ENCODE data around the gene CHD9. TPM values are rescaled to one million over a fixed set of nuclear protein-coding genes. Genes with fewer than 3 reads are reported as not detected.
A peak's percentile ranks its signal among the peaks of the same experiment; 100 is the strongest.

The CHD9 gene
- total RNA-seq, 1 donor from 2014 or later = 67.4 TPM

DNA sequence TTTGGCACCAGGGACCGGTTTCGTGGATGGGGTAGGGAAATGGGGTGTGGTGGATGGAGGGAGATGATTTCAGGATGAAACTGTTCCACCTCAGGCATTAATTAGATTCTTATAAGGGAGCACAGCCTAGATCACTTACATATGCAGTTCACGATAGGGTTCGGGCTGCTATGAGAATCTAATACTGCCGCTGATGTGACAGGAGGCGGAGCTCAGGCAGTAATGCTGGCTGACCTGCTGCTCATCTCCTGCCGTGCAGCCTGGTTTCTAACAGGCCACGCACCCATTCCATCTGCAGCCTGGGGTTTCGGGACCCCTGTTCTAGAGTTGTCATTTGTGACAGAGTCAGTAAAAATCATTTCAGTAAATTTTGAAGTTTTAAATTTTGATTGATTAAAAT lies 99.7 kb downstream of the CHD9 start:
- Mint-ChIP-seq H3K36me3 (ENCODE audit: low read depth) (peaks cover 26% of the 10 kb centered on the region), H3K27ac (no peak overlapping the region), H3K9me3 (no peaks in the 10 kb centered on the region), H3K4me3 (no peak overlapping the region), H3K4me1 (no peaks in the 10 kb centered on the region), H3K27me3 (no peaks in the 10 kb centered on the region)
- ChIA-PET POLR2A (no interaction called here), CTCF (interaction anchor here (0.7 to 2.0 kb wide), 5 partner anchors 9 to 100 kb away, joined by 3 to 12 read pairs (median 3); partner anchors contain the start of gene CHD9)
- intact Hi-C loops (cut with micrococcal nuclease) = no loop called here
- DNase-seq (no peak), ATAC-seq (ENCODE audit: low read depth) (no peak)
- TF ChIP-seq, protein P1, sequence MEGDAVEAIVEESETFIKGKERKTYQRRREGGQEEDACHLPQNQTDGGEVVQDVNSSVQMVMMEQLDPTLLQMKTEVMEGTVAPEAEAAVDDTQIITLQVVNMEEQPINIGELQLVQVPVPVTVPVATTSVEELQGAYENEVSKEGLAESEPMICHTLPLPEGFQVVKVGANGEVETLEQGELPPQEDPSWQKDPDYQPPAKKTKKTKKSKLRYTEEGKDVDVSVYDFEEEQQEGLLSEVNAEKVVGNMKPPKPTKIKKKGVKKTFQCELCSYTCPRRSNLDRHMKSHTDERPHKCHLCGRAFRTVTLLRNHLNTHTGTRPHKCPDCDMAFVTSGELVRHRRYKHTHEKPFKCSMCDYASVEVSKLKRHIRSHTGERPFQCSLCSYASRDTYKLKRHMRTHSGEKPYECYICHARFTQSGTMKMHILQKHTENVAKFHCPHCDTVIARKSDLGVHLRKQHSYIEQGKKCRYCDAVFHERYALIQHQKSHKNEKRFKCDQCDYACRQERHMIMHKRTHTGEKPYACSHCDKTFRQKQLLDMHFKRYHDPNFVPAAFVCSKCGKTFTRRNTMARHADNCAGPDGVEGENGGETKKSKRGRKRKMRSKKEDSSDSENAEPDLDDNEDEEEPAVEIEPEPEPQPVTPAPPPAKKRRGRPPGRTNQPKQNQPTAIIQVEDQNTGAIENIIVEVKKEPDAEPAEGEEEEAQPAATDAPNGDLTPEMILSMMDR (IDR thresholded peaks at IDR 0.05) = no peak

DNA sequence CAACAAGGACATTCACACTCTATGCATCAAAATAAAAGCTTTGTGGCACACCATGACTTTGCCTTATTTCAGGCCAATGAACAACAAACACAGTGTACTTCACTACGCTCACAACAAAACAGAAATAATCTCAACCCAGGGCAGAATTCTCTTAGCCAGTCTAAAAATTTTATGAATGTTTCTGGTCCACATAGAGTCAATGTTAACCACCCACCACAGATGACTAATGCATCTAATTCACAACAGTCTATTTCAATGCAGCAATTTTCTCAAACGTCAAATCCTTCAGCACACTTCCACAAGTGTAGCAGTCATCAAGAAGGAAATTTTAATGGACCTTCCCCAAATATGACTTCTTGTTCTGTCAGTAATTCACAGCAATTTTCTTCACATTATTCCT lies 101.7 kb downstream of the CHD9 start:
- TF ChIP-seq, protein P1 (IDR thresholded peaks at IDR 0.05) = no peak
- POLR2A ChIA-PET = no interaction called here
- CTCF ChIA-PET = interaction anchor here (0.7 kb wide), 1 partner anchor 102 kb away, joined by 3 read pairs; the partner anchor contains the start of gene CHD9
- Mint-ChIP-seq H3K27ac (no peak overlapping the region), H3K27me3 (no peaks in the 10 kb centered on the region), H3K4me1 (peaks cover 4% of the 10 kb centered on the region), H3K36me3 (ENCODE audit: low read depth) (peaks cover 26% of the 10 kb centered on the region), H3K9me3 (no peaks in the 10 kb centered on the region), H3K4me3 (no peak overlapping the region)
- no peak for ATAC-seq (ENCODE audit: low read depth)
- intact Hi-C loops (cut with micrococcal nuclease) = no loop called here
- no peak for DNase-seq

DNA sequence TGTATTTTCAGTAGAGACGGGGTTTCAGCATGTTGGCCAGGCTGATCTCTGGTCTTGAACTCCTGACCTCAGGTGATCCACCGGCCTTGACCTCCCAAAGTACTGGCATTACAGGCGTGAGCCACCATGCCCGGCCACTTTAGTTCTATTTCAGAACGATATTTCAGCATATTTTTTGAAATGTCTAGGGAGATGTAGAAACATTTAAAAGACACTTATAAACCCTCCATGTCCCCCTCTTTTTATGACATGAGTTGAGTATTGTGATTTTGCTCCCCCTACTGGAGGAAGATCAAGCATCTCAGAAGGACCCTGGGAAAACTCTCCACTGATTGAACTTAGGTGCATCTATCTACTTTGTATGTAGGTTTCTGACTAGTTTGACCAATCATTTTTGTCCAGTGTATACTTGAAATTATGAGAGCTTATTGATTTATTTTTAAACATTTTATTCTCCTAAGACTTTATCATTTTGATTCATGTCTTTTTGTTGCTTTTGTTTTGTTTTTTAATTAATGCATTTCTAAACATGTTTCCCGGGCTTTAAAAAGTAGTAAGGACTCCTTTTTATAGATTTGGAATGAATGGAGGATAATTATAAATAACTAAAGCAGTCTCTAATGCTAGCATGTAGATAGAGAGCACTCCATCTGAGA lies 105.1 kb downstream of the CHD9 start:
- Mint-ChIP-seq H3K27me3 (no peaks in the 10 kb centered on the region), H3K9me3 (no peaks in the 10 kb centered on the region), H3K36me3 (ENCODE audit: low read depth) (peaks cover 33% of the 10 kb centered on the region), H3K4me1 (peaks cover 4% of the 10 kb centered on the region), H3K27ac (peak overlapping the region; percentile 18), H3K4me3 (no peak overlapping the region)
- peak; percentile 81 for ATAC-seq (ENCODE audit: low read depth)
- ChIA-PET POLR2A (interaction anchor here (1.0 to 1.3 kb wide), 3 partner anchors 60 to 105 kb away, joined by 3 read pairs; partner anchors contain the start of gene CHD9), CTCF (interaction anchor here (0.6 to 5.8 kb wide), 10 partner anchors 14 to 111 kb away, joined by 3 to 95 read pairs (median 4); partner anchors contain the start of genes CHD9 and CHD9NB)
- no peak for DNase-seq
- intact Hi-C loops (cut with micrococcal nuclease) = loop anchor here (1.0 to 2.0 kb wide), 4 partner anchors 30 to 183 kb away; no protein-coding TSS in a partner anchor
- TF ChIP-seq, protein P1 (IDR thresholded peaks at IDR 0.05) = peak; percentile 88

DNA sequence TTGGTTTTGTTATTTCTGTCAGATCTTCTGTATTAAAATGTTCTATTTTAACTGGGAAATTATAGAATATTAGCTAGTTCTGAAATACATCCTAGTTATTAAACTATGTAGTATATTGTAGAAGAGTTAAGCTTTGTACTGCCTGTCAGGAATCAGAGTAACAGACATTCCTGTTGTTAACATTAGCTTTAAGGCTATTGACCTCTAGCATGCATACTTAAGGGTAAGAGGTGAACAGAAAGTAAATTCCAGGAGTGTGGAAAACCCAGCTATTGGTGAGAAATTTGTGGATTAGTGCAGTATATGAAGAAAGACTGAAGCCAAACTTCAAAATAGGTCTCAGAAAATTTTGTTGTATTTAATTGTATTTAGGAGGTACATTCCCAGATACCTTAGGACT lies 111.3 kb downstream of the CHD9 start:
- H3K4me3 Mint-ChIP-seq = no peak overlapping the region
- peaks cover 7% of the 10 kb centered on the region for H3K4me1 Mint-ChIP-seq
- H3K9me3 Mint-ChIP-seq = no peaks in the 10 kb centered on the region
- H3K27me3 Mint-ChIP-seq = no peaks in the 10 kb centered on the region
- ChIA-PET CTCF (interaction anchor here (2.2 kb wide), 1 partner anchor 111 kb away, joined by 11 read pairs; the partner anchor contains the start of gene CHD9), POLR2A (no interaction called here)
- TF ChIP-seq, protein P1 (IDR thresholded peaks at IDR 0.05) = no peak
- intact Hi-C loops (cut with micrococcal nuclease) = no loop called here
- ATAC-seq (ENCODE audit: low read depth) = no peak
- no peak for DNase-seq
- peaks cover 9% of the 10 kb centered on the region for H3K36me3 Mint-ChIP-seq (ENCODE audit: low read depth)
- no peak overlapping the region for H3K27ac Mint-ChIP-seq

DNA sequence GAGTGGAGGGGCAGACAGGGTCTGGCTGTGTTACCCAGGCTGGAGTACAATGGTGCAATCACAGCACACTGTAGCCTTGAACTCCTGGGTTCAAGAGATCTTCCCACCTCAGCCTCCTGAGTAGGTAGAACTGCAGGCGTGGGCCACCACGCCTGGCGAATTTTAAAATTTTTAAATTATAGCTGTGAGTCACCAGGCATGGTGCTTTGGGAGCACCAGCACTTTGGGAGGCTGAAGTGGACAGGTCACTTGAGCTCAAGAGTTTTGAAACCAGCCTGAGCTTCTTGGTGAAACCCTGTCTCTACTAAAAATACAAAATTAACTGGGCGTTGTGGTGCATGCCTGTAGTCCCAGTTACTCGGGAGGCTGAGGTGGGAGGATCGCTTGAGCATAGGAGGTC lies 114.0 kb downstream of the CHD9 start:
- Mint-ChIP-seq H3K27me3 (no peaks in the 10 kb centered on the region), H3K36me3 (ENCODE audit: low read depth) (peaks cover 3% of the 10 kb centered on the region), H3K4me1 (peaks cover 13% of the 10 kb centered on the region), H3K9me3 (no peaks in the 10 kb centered on the region), H3K27ac (no peak overlapping the region), H3K4me3 (no peak overlapping the region)
- DNase-seq (no peak), ATAC-seq (ENCODE audit: low read depth) (no peak)
- intact Hi-C loops (cut with micrococcal nuclease) = no loop called here
- TF ChIP-seq, protein P1 (IDR thresholded peaks at IDR 0.05) = no peak
- POLR2A ChIA-PET = no interaction called here
- CTCF ChIA-PET = no interaction called here
